ENCODE measurements around the gene SWI5. TPM values are rescaled to one million over a fixed set of nuclear protein-coding genes. Genes with fewer than 3 reads are reported as not detected.

SWI5 gene
- total RNA-seq, 1 donor from 2014 or later, result 16.2 TPM

- intact Hi-C loops (cut with micrococcal nuclease), result no loop called here
- peaks cover 15% of the 10 kb centered on the region for H3K36me3 ChIP-seq
- no peaks in the 10 kb centered on the region for H3K27me3 ChIP-seq (ENCODE audit: low read depth)
These were observed 28.3 kb downstream of the SWI5 start for GRCh38 chr9:128304136-128304970.

GRCh38 chr9:128304971-128305288 lies 28.9 kb downstream of the SWI5 start:
- DNase-seq, result no peak
- H3K27ac ChIP-seq (replicated peaks), result no peak overlapping the region
- peaks cover 21% of the 10 kb centered on the region for H3K36me3 ChIP-seq
- H3K4me3 ChIP-seq, result no peak overlapping the region
- H3K9me3 ChIP-seq (replicated peaks), result no peaks in the 10 kb centered on the region
- H3K27me3 ChIP-seq (ENCODE audit: low read depth), result no peaks in the 10 kb centered on the region
- H3K4me1 ChIP-seq, result peaks cover 13% of the 10 kb centered on the region
- intact Hi-C loops (cut with micrococcal nuclease), result no loop called here
- no peak for TF ChIP-seq CTCF (IDR thresholded peaks at IDR 0.05; ENCODE audit: borderline replicate concordance)

More at GRCh38 chr9:128304136-128304970, 28.3 kb downstream of the SWI5 start:
- no peak for DNase-seq
- Histone ChIP-seq H3K4me3 (no peak overlapping the region), H3K4me1 (peaks cover 9% of the 10 kb centered on the region), H3K9me3 (replicated peaks) (no peaks in the 10 kb centered on the region), H3K27ac (replicated peaks) (no peak overlapping the region)
- TF ChIP-seq CTCF (IDR thresholded peaks at IDR 0.05; ENCODE audit: borderline replicate concordance), result no peak

- intact Hi-C loops (cut with micrococcal nuclease), result no loop called here
- no peak overlapping the region for H3K4me3 ChIP-seq
- peaks cover 19% of the 10 kb centered on the region for H3K4me1 ChIP-seq
- no peaks in the 10 kb centered on the region for H3K9me3 ChIP-seq (replicated peaks)
- no peaks in the 10 kb centered on the region for H3K27me3 ChIP-seq (ENCODE audit: low read depth)
- TF ChIP-seq CTCF (IDR thresholded peaks at IDR 0.05; ENCODE audit: borderline replicate concordance), result no peak
- H3K36me3 ChIP-seq, result peaks cover 62% of the 10 kb centered on the region
- H3K27ac ChIP-seq (replicated peaks), result peak overlapping the region; percentile 81
- no peak for DNase-seq
These were observed 33.5 kb downstream of the SWI5 start for GRCh38 chr9:128309551-128309950.

GRCh38 chr9:128310461-128310860 lies 34.4 kb downstream of the SWI5 start:
- no peak overlapping the region for H3K4me3 ChIP-seq
- H3K27me3 ChIP-seq (ENCODE audit: low read depth), result no peaks in the 10 kb centered on the region
- TF ChIP-seq CTCF (IDR thresholded peaks at IDR 0.05; ENCODE audit: borderline replicate concordance), result no peak
- peak overlapping the region; percentile 81 for H3K27ac ChIP-seq (replicated peaks)
- intact Hi-C loops (cut with micrococcal nuclease), result no loop called here
- H3K4me1 ChIP-seq, result peaks cover 19% of the 10 kb centered on the region
- peaks cover 71% of the 10 kb centered on the region for H3K36me3 ChIP-seq
- no peaks in the 10 kb centered on the region for H3K9me3 ChIP-seq (replicated peaks)
- DNase-seq, result peak; percentile 46

- peaks cover 17% of the 10 kb centered on the region for H3K4me1 ChIP-seq
- no peak overlapping the region for H3K4me3 ChIP-seq
- H3K9me3 ChIP-seq (replicated peaks), result no peaks in the 10 kb centered on the region
- H3K36me3 ChIP-seq, result peaks cover 94% of the 10 kb centered on the region
- H3K27ac ChIP-seq (replicated peaks), result no peak overlapping the region
- no peak for DNase-seq
- intact Hi-C loops (cut with micrococcal nuclease), result no loop called here
- H3K27me3 ChIP-seq (ENCODE audit: low read depth), result no peaks in the 10 kb centered on the region
- no peak for TF ChIP-seq CTCF (IDR thresholded peaks at IDR 0.05; ENCODE audit: borderline replicate concordance)
These were observed 38.6 kb downstream of the SWI5 start for GRCh38 chr9:128314697-128315096.
